ENCODE measurements around the gene CFAP161.
A peak's percentile ranks its signal among the peaks of the same experiment; 100 is the strongest.

Gene CFAP161, protein sequence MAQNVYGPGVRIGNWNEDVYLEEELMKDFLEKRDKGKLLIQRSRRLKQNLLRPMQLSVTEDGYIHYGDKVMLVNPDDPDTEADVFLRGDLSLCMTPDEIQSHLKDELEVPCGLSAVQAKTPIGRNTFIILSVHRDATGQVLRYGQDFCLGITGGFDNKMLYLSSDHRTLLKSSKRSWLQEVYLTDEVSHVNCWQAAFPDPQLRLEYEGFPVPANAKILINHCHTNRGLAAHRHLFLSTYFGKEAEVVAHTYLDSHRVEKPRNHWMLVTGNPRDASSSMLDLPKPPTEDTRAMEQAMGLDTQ
- long read RNA-seq, donor 1: 0 reads
- long read RNA-seq, donor 2: 0 reads
- long read RNA-seq, donor 3: 0 reads
- long read RNA-seq, donor 4: 0 reads
- long read RNA-seq, donor 5: 0 reads
- long read RNA-seq, donor 6: 0 reads
- long read RNA-seq, donor 7: 0 reads
- long read RNA-seq, donor 8: 0 reads

DNA sequence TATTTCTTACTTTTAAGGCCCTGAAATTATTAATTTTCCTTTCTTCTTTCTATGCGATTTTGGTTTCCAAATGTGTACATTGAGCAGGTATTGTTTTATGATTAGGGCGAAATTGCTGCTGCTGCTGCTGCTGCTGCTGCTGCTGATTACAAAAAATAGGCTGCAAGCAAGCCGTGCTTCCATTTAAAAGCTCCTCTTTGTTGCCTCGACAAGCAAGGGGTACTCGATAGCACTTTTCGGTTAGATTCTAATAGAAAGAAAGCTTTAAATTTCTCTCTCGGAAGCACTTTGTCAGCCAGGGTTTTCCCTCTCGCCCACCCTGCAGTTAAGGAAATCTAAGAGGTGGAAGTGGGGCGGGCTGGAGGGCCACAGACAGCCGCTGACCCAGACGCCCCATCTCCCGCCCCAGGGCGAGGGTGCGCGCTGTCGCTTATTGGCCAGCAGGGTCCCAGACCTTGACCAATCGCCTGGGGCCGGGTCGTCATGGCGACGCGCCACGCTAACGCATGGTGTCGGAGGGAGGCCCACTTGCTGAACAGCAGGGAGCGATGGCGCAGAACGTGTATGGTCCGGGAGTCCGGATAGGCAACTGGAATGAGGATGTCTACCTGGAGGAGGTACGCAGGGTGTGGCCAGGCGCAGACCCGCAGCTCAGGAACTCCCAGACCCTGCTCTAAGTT is at the start of gene CFAP161:
TSS of gene CFAP161 (plus strand) at position 489 of the 680 bp plus-strand sequence. CDS start at position 549, 60 bp downstream.
- DNase-seq: peak; percentile 75

GRCh38 chr15:81084716-81085115 is 49.4 kb upstream of the CFAP161 start:
- DNase-seq: no peak

DNA sequence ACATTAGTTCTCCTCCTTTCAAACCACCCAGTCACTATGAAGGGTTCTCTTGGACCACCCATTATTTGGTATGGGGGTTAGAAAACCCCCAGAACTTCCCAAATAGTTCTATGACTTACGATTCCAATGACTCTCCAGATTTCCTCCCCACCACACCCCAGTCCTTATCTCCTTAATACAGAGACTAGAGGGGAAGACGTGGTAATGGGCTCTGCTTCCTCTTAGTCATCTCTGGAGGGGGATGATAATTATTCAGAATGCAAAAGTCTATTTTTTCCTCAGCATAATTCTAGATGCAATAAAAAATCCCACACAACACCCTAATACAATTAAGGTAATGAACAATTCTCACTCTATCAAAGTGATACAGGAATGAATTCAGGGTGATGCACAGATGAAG is 48.9 kb upstream of the CFAP161 start:
- DNase-seq: no peak

DNA sequence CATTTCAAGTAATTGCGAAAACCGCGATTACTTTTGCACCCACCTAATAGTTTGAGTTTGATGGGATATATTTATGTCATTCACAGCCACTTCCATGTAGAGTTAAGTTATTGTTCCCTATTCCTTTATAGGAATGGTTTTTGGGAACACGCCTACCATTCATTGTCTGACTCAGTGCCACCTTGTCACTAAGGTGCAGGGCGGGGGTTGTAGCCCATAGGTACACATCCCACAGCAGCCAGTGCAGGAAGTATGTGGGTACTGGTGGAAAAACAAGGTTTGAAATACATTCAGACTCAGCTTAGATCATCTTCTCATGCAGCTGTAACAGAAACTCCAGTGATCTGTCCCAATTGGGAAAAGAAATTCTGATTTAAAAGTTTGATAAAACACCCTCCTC is 48.2 kb upstream of the CFAP161 start:
- DNase-seq: no peak

GRCh38 chr15:81087066-81087465 is 47.0 kb upstream of the CFAP161 start:
- DNase-seq: no peak

GRCh38 chr15:81087694-81088093 is 46.4 kb upstream of the CFAP161 start:
- DNase-seq: no peak

DNA sequence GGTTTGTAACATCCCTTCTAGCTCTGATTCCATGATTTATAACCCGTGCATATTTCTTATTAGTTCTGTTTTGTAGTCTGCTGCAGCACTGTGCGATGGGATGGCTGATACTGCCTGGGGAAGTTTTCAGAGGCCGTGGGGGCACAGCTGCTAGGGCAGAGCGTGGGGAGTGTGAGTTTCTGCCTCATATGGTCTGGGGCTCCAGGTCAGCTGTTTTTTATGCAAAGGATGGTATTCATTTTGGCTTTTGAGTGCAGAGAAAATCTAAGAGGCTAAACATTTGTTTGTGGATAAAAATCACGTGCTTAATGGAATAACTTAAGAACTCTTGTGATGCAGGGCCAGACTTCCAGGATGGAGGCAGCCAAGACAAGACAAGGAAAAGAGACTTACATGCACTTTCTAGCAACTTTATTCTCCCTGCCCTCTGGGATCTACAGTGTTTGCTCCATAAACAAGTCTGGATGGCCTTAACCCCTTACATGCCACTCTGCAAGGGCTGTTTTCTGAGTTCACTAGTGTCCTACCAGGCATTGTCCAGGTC is 45.5 kb upstream of the CFAP161 start:
- no peak for DNase-seq

DNA sequence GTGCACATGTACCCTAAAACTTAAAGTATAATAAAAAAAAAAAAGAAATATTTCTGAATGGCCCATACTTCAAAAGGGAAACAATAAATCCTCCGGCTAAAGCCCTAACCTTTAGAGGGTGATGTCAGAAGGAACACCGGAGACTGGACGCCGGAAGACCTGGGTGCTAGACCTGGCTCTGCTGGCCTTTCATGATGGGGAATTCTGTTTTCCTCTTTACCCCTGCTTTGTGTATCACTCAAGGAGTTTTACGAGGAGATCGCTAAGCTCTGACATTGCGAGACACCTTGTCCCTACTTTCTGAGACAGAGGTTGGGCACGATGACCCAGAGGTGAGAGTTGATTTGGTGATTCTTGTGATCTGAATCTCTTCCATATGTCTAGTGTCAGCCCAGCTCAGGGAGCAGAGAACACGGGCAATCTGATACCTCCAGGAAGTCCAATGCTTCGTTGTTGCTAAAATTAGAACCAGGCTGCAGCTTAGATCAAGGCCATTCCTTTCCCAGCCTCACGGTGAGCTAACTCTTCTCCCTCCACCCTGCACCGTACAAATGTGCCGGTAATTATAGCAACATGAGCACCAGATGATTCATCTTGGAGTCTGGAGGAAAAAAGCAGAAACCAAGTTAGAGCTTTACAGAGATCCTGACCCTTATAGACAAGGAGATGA is 42.0 kb upstream of the CFAP161 start:
- no peak for DNase-seq

- no peak for DNase-seq
These were observed 41.5 kb upstream of the CFAP161 start for GRCh38 chr15:81092559-81092902.

DNA sequence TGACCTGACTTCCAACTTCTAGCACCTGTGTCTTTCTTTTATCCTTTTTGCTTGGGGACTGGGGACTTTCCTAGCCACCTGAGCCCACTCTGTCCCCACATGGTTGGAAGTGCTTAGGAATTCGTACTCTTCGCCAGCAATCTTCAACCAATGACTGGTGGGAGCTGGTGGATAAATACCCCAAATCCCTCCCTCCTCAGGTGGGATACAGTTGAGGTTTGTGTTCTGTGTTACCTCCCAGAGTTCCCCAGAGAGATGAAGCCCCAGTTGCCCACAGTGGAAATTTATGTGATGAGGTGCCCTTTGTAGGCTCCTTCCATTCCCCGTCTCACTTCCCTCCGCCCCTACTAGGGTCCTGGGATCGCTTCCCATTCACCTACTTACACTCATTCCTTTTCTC is 40.1 kb upstream of the CFAP161 start:
- no peak for DNase-seq

DNA sequence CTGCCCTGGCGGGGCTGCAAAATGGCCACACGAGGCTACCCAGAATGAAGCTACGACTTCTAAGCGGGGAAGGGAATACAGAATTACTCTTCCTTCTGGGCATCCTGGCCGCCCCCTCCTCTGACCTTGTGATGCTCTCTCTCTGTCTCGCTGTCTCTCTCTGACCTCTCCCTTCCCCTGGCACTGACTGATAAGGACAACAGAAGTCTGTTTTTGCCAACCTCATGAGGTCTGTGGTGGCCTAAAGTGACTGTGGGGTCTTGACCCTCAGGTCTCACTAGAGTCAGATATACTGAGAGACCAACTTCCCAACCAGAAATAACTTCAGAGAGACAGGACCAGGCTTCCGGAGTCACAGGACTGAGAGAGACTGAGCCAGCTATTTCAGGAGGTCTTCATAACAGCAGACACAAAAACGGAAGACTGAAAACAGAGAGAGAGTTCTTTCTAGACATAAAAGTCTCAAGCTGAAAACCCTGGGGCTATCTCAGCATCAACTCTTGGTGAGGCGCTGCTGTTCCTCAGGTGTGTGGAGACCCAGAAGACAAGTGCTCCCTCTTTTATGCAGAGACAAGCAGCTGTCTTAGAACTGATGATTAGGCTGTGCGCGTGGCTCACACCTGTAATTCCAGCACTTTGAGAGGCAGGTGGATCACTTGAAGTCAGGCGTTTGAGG is 38.2 kb upstream of the CFAP161 start:
- no peak for DNase-seq

DNA sequence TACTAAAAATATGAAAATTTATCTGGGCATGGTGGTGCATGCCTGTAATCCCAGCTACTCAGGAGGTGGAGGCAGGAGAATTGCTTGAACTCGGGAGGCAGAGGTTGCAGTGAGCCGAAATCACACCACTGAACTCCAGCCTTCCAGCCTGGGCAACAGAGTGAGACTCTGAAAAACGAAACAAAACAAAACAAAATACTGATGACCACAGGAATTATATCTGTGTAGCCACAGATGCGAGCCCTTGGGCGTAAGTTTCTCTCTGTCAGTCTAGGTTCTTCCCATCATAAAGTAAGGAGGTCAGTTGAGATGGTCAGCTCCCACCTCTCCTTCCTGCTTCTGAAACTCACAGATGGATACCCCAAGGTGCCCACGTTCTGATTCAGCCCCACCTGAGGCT is 37.7 kb upstream of the CFAP161 start:
- no peak for DNase-seq

DNA sequence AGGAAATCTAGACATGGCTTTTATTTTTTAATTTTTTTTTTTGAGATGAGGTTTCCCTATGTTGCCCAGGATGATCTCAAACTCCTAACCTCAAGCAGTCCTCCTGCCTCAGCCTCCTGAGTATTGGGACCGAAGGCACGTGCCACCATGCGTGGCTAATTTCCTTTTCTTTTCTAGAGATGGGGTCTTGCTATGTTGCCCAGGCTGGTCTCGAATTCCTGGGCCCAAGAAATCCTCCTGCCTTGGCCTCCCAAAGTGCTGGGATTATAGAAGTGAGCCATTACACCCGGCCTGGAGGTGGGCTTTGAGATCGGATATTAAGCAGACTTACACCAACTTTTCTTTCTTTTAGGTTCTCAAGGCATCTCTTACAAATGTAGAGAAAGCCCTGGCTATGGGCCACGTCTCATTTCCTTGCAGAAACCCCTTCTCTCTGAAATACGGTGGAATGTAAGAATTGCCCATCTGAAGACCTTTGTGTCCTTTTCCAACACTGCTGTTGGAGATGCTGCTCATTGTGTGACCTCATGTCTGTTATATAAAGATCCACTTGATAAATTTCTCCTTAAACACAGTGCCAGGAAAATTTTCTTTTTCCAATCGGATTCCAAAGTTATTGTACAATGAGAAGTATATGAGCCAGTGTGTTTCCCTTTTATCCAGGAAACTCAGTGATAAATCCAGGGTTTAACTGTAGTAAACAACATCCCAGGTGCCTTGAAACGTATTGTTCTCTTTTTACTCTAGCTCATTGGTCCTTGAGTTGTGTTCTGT is 36.8 kb upstream of the CFAP161 start:
- DNase-seq: no peak

DNA sequence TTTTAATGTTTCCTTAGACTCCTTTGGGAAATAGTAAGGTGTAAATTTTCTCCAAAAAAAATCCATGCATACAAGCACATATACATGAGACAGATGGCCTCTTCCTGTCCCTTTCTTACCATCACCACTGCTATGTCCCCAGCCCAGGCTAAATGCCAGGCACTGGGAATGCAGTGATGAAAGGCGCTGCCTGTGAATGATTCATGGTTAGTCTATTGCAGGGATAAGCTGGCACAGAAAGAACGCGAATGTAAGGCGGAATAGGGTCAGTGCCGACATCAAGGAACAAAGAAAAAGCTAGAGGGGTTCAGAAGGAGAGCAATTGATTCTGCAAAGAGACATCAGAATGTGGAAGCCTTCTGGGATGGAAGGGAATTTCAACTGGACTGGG is 36.2 kb upstream of the CFAP161 start:
- no peak for DNase-seq

DNA sequence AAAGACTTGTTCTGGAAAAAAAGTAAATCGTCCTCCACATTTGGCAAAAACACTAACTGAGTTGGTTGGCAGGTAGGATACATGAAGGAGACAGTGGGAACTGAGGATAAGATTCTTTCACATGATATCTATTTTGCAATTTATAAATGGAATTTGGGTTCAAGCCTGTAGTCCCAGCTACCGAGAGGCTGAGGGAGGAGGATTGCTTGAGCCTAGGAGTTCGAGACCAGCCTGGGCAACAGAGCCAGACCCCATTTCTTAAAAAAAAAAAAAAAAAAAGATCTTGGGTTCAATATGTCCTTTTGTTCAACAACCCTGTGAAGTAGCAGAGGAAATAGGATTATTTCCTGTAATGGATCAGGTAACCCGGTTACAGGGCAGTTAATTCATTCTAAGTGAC is 35.7 kb upstream of the CFAP161 start:
- DNase-seq: no peak

GRCh38 chr15:81098861-81099651 is 35.0 kb upstream of the CFAP161 start:
- no peak for DNase-seq

- DNase-seq: no peak
These were observed 31.9 kb upstream of the CFAP161 start for GRCh38 chr15:81101894-81102815.

DNA sequence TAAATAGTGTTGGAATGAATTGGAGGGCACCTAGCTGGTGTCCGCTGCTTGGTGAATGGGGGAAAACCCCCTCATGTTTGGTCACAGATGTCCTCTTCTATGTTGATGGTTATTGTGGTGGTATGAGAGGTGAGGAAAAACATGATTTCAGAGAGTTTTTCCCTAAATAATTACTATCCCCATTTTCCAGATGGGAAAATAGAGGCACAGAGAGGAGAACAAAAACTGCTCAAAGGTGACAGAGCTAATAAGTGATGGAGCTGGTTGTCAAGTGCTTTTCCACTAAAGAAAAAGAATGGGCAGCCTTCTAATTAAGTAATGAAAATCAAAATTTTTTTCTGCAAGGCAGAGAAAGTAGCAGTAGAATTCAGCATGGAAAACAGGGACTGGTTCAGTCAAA is 30.2 kb upstream of the CFAP161 start:
- DNase-seq: no peak

GRCh38 chr15:81105545-81105944 is 28.5 kb upstream of the CFAP161 start:
- no peak for DNase-seq

GRCh38 chr15:81106560-81106959 is 27.5 kb upstream of the CFAP161 start:
- peak; percentile 31 for DNase-seq

Measured in right kidney (tissue), 9 donors.